ENCODE results near the gene F8.
A peak's percentile ranks its signal among the peaks of the same experiment; 100 is the strongest.
"Not testable (repeated sequence)": the region's sequence is repeated elsewhere in the genome, so short reads cannot be mapped to it uniquely, and the experiment has no call there.

F8 gene

GRCh38 chrX:154981116-154981411, 41.5 kb downstream of the F8 start:
- DNase-seq (ENCODE audit: low spot score), result no peak

GRCh38 chrX:154980330-154981115, 42.0 kb downstream of the F8 start:
- peak; percentile 68 for DNase-seq (ENCODE audit: low spot score)

- DNase-seq (ENCODE audit: low spot score), result no peak
Measured at GRCh38 chrX:154979629-154980028, 42.9 kb downstream of the F8 start.

- no peak for DNase-seq (ENCODE audit: low spot score)
Measured at GRCh38 chrX:154968353-154968752, 54.2 kb downstream of the F8 start.

GRCh38 chrX:154967603-154968002, 54.9 kb downstream of the F8 start:
- DNase-seq (ENCODE audit: low spot score), result no peak

GRCh38 chrX:154961947-154962346, 60.6 kb downstream of the F8 start:
- DNase-seq (ENCODE audit: low spot score), result no peak

- not testable (repeated sequence) for DNase-seq (ENCODE audit: low spot score)
Measured at GRCh38 chrX:154955799-154956198, 66.7 kb downstream of the F8 start.

- not testable (repeated sequence) for DNase-seq (ENCODE audit: low spot score)
Measured at GRCh38 chrX:154939265-154939664, 83.3 kb downstream of the F8 start.

GRCh38 chrX:154924771-154925170, 97.8 kb downstream of the F8 start:
- not testable (repeated sequence) for DNase-seq (ENCODE audit: low spot score)

GRCh38 chrX:154918060-154918483, 104.5 kb downstream of the F8 start:
- DNase-seq (ENCODE audit: low spot score), result peak; percentile 61

- DNase-seq (ENCODE audit: low spot score), result no peak
Measured at GRCh38 chrX:154914052-154914451, 108.5 kb downstream of the F8 start.

- DNase-seq (ENCODE audit: low spot score), result not testable (repeated sequence)
Measured at GRCh38 chrX:154910528-154910927, 112.0 kb downstream of the F8 start.

GRCh38 chrX:154910048-154910447, 112.5 kb downstream of the F8 start:
- not testable (repeated sequence) for DNase-seq (ENCODE audit: low spot score)

GRCh38 chrX:154908821-154909220, 113.7 kb downstream of the F8 start:
- no peak for DNase-seq (ENCODE audit: low spot score)

- DNase-seq (ENCODE audit: low spot score), result no peak
Measured at GRCh38 chrX:154902408-154902807, 120.1 kb downstream of the F8 start.

- no peak for DNase-seq (ENCODE audit: low spot score)
Measured at GRCh38 chrX:154900323-154900722, 122.2 kb downstream of the F8 start.

GRCh38 chrX:154892296-154892695, 130.2 kb downstream of the F8 start:
- no peak for DNase-seq (ENCODE audit: low spot score)

- DNase-seq (ENCODE audit: low spot score), result no peak
Measured at GRCh38 chrX:154890990-154891639, 131.4 kb downstream of the F8 start.

GRCh38 chrX:154886789-154887221, 135.7 kb downstream of the F8 start:
- DNase-seq (ENCODE audit: low spot score), result not testable (repeated sequence)

GRCh38 chrX:154886069-154886788, 136.3 kb downstream of the F8 start, which contains the start of gene F8A1:
Gene F8A1 (plus strand): TSS chrX:154886355. CDS start chrX:154886375, 20 bp downstream.
- not testable (repeated sequence) for DNase-seq (ENCODE audit: low spot score)

- not testable (repeated sequence) for DNase-seq (ENCODE audit: low spot score)
Measured at GRCh38 chrX:154885549-154885948, 137.0 kb downstream of the F8 start.

GRCh38 chrX:154885057-154885456, 137.5 kb downstream of the F8 start:
- not testable (repeated sequence) for DNase-seq (ENCODE audit: low spot score)

GRCh38 chrX:154884069-154884468, 138.5 kb downstream of the F8 start:
- not testable (repeated sequence) for DNase-seq (ENCODE audit: low spot score)

Data from GM03348 (cell line).